SKM-1 (cell line): ENCODE measurements around the gene WFDC8.

ENCODE experiments used
- DNase-seq: peaks from one replicate; lab custom pipeline; 2025; ENCODE audit not compliant: unreplicated experiment; lab: John Stamatoyannopoulos, UW

The WFDC8 gene

GRCh38 chr20:45550765-45551164 is 28.3 kb downstream of the WFDC8 start:
- DNase-seq, result no peak

- no peak for DNase-seq
Observed at GRCh38 chr20:45548410-45548809, 30.7 kb downstream of the WFDC8 start.

- DNase-seq, result no peak
Observed at GRCh38 chr20:45547206-45547770, 31.8 kb downstream of the WFDC8 start, which contains the start of gene EPPIN. EPPIN (minus strand) TSS chr20:45547401; CDS start chr20:45547357, 44 bp downstream.

- DNase-seq, result no peak
Observed at GRCh38 chr20:45545754-45546453, 33.2 kb downstream of the WFDC8 start.

GRCh38 chr20:45545351-45545750 is 33.7 kb downstream of the WFDC8 start:
- no peak for DNase-seq

GRCh38 chr20:45539382-45539781 is 39.7 kb downstream of the WFDC8 start, which contains the start of gene WFDC6:
WFDC6 (minus strand) TSS chr20:45539482; CDS start chr20:45539407, 75 bp downstream.
- no peak for DNase-seq

GRCh38 chr20:45538209-45538799 is 40.8 kb downstream of the WFDC8 start:
- DNase-seq, result no peak

GRCh38 chr20:45527294-45527693 is 51.8 kb downstream of the WFDC8 start:
- DNase-seq, result no peak

GRCh38 chr20:45523821-45524220 is 55.3 kb downstream of the WFDC8 start:
- DNase-seq, result no peak

- DNase-seq, result no peak
Observed at GRCh38 chr20:45518282-45518681, 60.8 kb downstream of the WFDC8 start.

- no peak for DNase-seq
Observed at GRCh38 chr20:45515147-45515913, 63.8 kb downstream of the WFDC8 start, which contains the start of gene SPINT3. SPINT3 (minus strand) TSS chr20:45515622; CDS start chr20:45515608, 14 bp downstream.

GRCh38 chr20:45510242-45510862 is 68.7 kb downstream of the WFDC8 start:
- no peak for DNase-seq

GRCh38 chr20:45509091-45509490 is 70.0 kb downstream of the WFDC8 start:
- DNase-seq, result no peak

GRCh38 chr20:45508068-45508886 is 70.8 kb downstream of the WFDC8 start:
- DNase-seq, result no peak

- no peak for DNase-seq
Observed at GRCh38 chr20:45507011-45507820, 71.9 kb downstream of the WFDC8 start.

GRCh38 chr20:45506398-45506797 is 72.7 kb downstream of the WFDC8 start:
- DNase-seq, result no peak

- DNase-seq, result no peak
Observed at GRCh38 chr20:45503403-45503802, 75.7 kb downstream of the WFDC8 start.

- DNase-seq, result no peak
Observed at GRCh38 chr20:45502561-45502960, 76.5 kb downstream of the WFDC8 start.
